Cardiac fibroblast (primary cell): ENCODE measurements around the gene SRXN1.

ENCODE experiments used
- DNase-seq, 2 donors: peaks; one replicate each; pipeline versions ENCODE4 v3.0.0 to v3.0.0-alpha.2; 2010; ENCODE audit warnings: low read depth in 2 of 2
- H3K4me3 ChIP-seq, 2 donors: replicated peaks in 1 of 2; 1 replicate in 1 of 2; 2 replicates in 1 of 2; pipeline ENCODE4 v1.5.1; 2011; ENCODE audit warnings: low read depth in 2 of 2, low read length in 2 of 2, mild to moderate bottlenecking in 2 of 2, moderate library complexity in 1 of 2
- CTCF ChIP-seq: IDR thresholded peaks from one replicate; pipeline ENCODE4 v1.5.1; 2011; ENCODE audit warnings: low read depth, mild to moderate bottlenecking, low read length, inconsistent platforms

The SRXN1 gene

GRCh38 chr20:600736-601135 lies 52.3 kb downstream of the SRXN1 start:
- H3K4me3 ChIP-seq: no peak overlapping the region
- TF ChIP-seq CTCF: no peak
- DNase-seq: no peak

GRCh38 chr20:600141-600540 lies 52.9 kb downstream of the SRXN1 start:
- no peak for TF ChIP-seq CTCF
- H3K4me3 ChIP-seq: no peak overlapping the region
- no peak for DNase-seq

- TF ChIP-seq CTCF: no peak
These were observed 54.7 kb downstream of the SRXN1 start for GRCh38 chr20:598133-598850.

GRCh38 chr20:597560-597959 lies 55.4 kb downstream of the SRXN1 start:
- DNase-seq: no peak
- no peak for TF ChIP-seq CTCF
- no peak overlapping the region for H3K4me3 ChIP-seq

More at GRCh38 chr20:598133-598850, 54.7 kb downstream of the SRXN1 start:
- H3K4me3 ChIP-seq: no peak overlapping the region
- no peak for DNase-seq
